ENCODE measurements around the gene GPC1.

Gene GPC1

GRCh38 chr2:240431271-240431660 is 4.2 kb upstream of the GPC1 start:
- no peak for DNase-seq (ENCODE audit: low read depth in 2 of 2)

- no peak for DNase-seq (ENCODE audit: low read depth in 2 of 2)
Measured at GRCh38 chr2:240431661-240432424, 3.6 kb upstream of the GPC1 start.

- DNase-seq (ENCODE audit: low read depth in 2 of 2) = no peak
Measured at GRCh38 chr2:240432430-240432819, 3.0 kb upstream of the GPC1 start.

DNA sequence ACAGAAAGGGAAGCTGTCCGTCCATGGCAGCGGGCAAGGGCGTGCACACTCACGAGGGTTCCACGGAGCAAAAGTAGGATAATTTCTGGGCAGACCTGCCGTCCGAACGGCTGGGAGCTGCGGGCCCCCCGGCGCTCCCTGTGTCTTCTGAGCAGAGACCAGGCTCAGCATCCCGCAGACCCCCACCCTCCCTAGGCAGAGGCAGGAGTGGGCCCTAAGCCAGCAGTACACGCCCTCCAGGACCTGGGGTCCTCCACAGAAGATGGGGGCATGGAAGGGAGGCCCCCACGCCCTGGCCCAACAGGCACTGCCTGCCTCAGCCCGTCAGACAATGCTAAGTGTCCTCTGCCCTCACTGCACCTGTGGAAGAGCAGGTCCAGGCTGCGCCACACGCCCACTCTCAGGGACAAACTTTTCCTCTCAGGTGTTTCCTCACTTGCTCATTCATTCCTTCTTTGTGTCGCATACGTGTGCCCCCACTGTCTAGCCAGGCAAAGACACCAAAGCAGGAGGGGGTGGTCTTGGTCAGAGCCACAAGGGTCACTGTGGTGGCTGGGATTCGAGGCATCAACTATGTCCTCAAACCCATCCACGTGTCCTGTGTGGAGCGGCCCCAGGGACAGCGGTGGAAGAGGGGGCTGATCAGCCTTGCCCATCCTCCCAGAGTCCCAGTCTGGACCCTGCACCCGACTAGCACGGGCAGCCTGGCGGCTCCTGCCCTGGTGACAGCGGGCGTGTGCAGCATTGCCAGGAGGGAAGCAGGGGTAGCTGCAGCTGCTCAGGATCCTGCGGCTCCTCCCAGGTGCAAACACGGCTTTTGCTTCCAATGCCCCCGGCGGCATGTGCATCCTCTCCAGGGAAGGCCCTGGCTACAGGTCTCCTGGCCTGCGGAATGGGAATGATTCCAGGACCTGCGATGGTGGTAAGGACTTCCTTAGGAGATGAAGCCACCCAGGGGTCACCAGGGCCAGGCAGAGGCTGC is 2.4 kb upstream of the GPC1 start:
- DNase-seq (ENCODE audit: low read depth in 2 of 2) = no peak

- DNase-seq (ENCODE audit: low read depth in 2 of 2) = no peak
Measured at GRCh38 chr2:240433973-240434727, 1.3 kb upstream of the GPC1 start.

DNA sequence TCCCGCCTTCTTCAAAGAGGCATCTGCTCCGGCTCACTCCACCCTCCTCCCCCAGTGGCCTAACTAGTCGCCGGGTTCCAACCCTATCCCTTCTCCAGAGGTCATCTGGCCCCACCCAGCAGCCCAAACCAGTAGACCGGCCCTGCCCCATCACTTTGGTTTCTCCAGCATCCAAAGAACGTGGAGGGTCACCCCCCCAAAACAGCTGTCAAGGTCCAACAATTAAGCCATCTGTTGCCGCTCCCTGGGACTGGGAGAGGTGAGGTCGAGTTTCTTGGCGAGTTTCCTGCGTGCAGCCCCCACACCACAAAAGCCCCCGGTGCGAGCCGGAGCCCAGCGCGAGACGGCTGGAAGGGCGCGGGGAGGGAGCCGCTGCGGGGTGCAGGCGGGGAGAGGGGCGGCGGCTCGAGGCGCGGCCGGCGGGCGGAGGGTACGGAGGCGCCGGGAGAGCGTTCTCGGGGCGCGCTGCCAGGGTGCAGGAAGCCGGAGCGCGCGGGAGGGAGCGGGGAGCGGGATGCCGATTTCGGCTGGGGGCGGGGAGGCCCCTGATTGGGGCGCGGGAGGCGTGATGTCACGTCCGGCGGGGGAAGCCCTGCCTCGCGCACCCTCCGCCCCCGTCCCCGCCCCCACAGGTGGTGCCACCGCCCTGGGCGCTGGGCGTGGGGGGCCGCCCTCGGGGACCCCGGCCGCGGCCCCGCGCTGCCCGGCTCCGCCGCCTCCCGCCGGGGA is 571 bp upstream of the GPC1 start:
- peak; percentile 73 for DNase-seq (ENCODE audit: low read depth in 2 of 2)

DNA sequence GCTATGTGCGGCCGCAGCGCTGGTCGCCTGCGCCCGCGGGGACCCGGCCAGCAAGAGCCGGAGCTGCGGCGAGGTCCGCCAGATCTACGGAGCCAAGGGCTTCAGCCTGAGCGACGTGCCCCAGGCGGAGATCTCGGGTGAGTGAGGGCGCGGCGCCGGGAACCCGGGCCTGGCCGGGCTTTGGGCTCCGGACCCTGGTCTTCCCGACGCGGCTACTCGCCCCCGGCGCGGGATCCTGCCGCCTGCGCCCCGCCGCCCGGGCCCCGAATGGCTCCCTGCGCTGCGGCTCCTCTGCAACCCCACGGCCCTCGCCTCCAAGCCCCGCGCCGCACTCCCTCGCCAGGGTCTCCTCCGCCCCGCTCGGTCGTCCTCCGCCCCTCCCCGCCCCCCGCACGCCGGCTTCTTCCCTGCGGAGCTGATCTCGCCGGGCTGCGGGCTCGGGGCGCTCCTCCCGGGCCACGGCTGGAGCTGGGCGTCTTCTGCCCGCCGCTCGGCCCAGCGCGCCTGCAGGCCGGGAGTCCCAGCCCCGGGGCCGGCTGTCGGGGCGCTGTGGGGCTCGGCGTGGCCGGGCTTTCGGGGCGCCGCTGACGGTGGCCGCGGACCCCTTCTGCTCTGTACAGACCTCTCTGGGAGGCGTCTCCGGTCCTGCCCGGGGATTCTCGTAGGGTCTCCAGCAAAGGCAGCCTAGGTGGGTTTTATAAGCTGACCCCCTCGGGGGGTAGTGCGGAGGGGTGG is 652 bp downstream of the GPC1 start:
- DNase-seq (ENCODE audit: low read depth in 2 of 2) = no peak

- no peak for DNase-seq (ENCODE audit: low read depth in 2 of 2)
Measured at GRCh38 chr2:240436683-240437550, 1.5 kb downstream of the GPC1 start.

- no peak for DNase-seq (ENCODE audit: low read depth in 2 of 2)
Measured at GRCh38 chr2:240437551-240437860, 2.0 kb downstream of the GPC1 start.

DNA sequence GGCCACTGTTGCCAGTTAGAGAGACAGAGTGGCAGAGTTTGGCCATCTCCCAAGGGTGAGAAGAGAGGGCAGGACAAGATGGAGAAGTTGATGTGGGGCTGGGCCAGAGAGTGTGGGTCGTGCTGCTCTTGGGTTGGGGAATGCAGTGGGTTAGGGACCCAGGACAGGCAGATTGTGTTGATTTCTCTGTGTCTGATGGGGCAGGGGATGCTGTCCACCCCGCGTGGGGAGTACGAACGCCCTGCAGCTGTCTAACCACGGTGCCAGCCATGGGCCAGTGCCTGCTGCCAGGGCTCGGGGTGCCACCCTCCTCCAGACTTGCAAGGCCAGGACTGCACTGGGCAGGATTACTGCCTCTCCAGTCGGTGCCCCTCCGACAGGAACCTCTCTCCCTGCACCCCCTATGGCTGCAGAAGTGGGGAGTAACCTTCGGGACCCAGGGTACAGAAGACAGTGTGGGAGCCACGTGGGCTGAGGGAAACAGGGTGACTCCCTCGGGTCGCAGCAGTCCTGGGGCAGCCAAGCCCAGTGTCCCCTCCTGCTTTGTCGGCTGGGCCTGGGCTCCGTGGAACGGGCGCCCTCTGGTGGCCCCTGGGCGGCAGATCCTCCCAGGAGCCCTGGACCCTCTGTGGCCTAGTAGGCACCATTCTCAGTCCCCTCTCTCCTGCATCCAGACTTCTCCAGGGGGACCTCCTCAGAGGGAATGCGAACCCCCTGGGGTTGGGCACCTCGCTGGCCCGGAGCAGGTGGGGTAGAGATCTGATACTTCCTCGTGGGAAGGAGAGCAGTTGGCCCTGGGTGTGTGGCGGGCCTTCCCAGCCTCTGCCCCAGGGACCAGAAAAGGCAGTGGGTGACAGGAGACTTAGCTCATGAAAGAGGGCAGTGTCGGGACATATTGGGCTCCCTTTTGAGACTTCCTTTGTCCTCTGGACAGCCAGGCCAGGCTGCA is 2.7 kb downstream of the GPC1 start:
- DNase-seq (ENCODE audit: low read depth in 2 of 2) = peak; percentile 44 to 53

DNA sequence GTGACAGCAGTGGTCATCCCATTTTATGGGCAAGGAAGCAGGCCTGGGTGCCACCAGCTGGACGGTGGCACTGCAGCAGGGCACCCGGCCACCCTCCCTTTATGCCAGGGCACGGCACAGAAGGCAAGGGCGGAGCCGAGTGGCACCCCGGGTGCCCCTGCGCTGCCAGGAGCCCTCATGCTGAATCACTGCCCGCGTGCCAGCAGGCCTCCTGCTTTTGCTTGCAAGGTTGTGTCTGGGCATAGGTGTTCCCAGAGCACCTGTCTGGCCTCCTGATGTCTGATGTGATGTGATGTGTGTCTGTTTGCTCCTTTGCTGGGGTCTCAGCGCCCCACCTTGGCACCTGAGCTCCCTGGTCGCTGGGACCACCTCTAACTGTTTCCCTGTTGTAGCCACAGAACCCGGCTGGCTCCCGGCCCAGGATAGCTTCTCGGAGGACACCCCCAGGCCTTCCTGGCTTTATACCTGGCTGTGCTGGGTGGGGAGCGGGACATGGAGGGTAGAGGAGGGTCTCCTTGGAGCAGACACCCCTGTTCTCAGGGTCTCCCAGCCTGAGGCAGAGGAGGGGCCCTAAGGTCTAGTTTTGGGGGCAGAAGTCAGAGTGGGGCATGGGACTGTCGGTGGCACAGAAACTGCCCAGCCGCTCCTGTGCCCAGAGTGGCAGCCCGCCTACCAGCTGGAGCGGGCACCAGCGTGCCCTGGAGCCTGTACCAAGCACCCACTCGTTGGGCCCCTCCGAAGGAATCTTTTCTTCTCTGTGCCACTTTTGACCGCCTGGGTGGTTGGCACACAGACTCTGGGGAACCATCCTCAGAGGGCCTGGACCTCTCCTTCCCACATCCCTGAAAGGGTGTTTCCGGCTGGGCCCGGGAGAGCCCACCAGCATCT is 3.6 kb downstream of the GPC1 start:
- no peak for DNase-seq (ENCODE audit: low read depth in 2 of 2)

- no peak for DNase-seq (ENCODE audit: low read depth in 2 of 2)
Measured at GRCh38 chr2:240439698-240440151, 4.3 kb downstream of the GPC1 start.

- no peak for DNase-seq (ENCODE audit: low read depth in 2 of 2)
Measured at GRCh38 chr2:240440251-240440650, 4.8 kb downstream of the GPC1 start.

DNA sequence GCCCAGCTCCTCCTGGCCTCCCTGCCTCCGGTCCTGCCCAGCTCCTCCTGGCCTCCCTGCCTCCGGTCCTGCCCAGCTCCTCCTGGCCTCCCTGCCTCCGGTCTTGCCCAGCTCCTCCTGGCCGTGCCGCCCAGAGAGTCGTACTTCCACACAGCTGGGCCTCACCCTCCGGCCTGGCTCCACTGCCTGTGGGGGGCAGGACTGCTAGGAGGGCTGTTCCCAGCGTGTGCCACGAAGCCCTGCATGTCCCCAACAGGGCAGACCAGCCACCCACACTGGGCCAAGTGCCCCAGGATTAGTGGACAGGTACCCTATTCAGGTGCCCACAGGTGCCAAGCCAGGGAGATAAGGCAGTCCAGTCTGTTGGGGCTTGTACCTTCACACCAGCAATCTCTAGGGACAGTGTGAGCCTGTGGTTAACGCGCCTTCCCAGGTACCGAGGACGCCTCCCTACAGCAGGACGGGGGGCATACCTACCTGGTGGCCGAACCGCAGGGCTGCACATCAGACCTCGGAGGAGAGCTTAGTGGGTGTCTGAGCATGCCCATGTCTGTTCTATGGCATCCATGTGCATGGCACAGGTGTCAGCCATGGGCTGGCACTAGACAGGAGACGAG is 5.3 kb downstream of the GPC1 start:
- DNase-seq (ENCODE audit: low read depth in 2 of 2) = no peak

DNA sequence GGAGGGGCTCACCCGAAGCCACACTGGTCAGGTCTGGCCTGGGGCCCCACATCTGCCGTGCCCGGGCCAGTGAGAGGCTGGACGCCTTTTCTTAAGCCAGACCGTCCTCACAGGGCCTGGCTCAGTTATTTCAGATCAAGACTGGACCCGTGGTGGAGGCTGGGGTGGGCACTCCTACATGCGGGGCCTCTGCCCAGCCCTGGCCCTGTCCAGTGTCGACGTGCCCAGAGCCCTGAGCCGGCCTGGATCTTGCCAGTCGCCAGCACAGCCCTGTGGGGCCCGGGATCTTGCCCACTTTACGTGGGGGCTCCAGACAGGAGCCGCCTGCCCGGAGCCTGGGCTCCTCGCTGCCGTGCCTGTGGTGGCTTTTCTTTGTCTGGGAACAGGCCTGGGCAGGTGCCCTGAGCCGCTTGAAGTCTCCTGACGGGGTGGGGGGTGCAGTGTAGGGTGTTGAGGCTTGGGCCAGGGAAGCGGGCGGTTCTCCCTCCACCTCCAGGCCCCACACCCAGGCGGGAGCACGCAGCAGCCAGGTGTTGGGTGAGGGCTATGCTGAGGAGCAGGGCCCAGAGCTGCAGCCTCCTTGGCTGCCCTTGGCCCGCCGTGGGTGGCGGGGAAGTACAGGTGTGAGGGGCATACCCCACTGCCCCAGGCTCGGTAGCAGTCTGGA is 6.0 kb downstream of the GPC1 start:
- no peak for DNase-seq (ENCODE audit: low read depth in 2 of 2)

GRCh38 chr2:240441993-240442411 is 6.5 kb downstream of the GPC1 start:
- no peak for DNase-seq (ENCODE audit: low read depth in 2 of 2)

All from stimulated activated CD4-positive, alpha-beta T cell treated with anti-CD3 and anti-CD28 coated beads, Interleukin-1b, Interleukin-23, amount 100 ng/mL, for 1 hour (primary cell).